ENCODE data around the gene CDH5. TPM values are rescaled to one million over a fixed set of nuclear protein-coding genes. Genes with fewer than 3 reads are reported as not detected.
"Not testable (repeated sequence)": the region's sequence is repeated elsewhere in the genome, so short reads cannot be mapped to it uniquely, and the experiment has no call there.

Gene CDH5
- total RNA-seq, 1 donor from 2014 or later: 12.5 TPM

- DNase-seq (ENCODE audit: low spot score): no peak
Measured at GRCh38 chr16:66435896-66436295, 69.4 kb downstream of the CDH5 start.

- no peak for DNase-seq (ENCODE audit: low spot score)
Measured at GRCh38 chr16:66437391-66437945, 71.0 kb downstream of the CDH5 start.

- no peak for DNase-seq (ENCODE audit: low spot score)
Measured at GRCh38 chr16:66438536-66438935, 72.0 kb downstream of the CDH5 start.

GRCh38 chr16:66439051-66439730, 72.7 kb downstream of the CDH5 start:
- DNase-seq (ENCODE audit: low spot score): no peak

- DNase-seq (ENCODE audit: low spot score): no peak
Measured at GRCh38 chr16:66440271-66440802, 73.8 kb downstream of the CDH5 start.

GRCh38 chr16:66440970-66441369, 74.5 kb downstream of the CDH5 start:
- DNase-seq (ENCODE audit: low spot score): no peak

GRCh38 chr16:66441586-66442375, 75.3 kb downstream of the CDH5 start:
- DNase-seq (ENCODE audit: low spot score): no peak

- no peak for DNase-seq (ENCODE audit: low spot score)
Measured at GRCh38 chr16:66442502-66443268, 76.2 kb downstream of the CDH5 start.

- DNase-seq (ENCODE audit: low spot score): no peak
Measured at GRCh38 chr16:66443269-66443652, 76.8 kb downstream of the CDH5 start.

- no peak for DNase-seq (ENCODE audit: low spot score)
Measured at GRCh38 chr16:66444049-66444481, 77.6 kb downstream of the CDH5 start.

GRCh38 chr16:66446737-66447136, 80.2 kb downstream of the CDH5 start:
- no peak for DNase-seq (ENCODE audit: low spot score)

- DNase-seq (ENCODE audit: low spot score): no peak
Measured at GRCh38 chr16:66447491-66447890, 81.0 kb downstream of the CDH5 start.

- DNase-seq (ENCODE audit: low spot score): no peak
Measured at GRCh38 chr16:66451548-66451947, 85.1 kb downstream of the CDH5 start.

- not testable (repeated sequence) for DNase-seq (ENCODE audit: low spot score)
Measured at GRCh38 chr16:66453230-66453629, 86.7 kb downstream of the CDH5 start.

Other genes starting within 250 kb of the CDH5 start
- gene BEAN1, start 60.6 kb downstream of the CDH5 start, total RNA-seq (ENCODE audit: insufficient read depth, low replicate concordance): 22.1 TPM
- gene TK2, start 183.4 kb downstream of the CDH5 start, total RNA-seq (ENCODE audit: insufficient read depth, low replicate concordance): 18.8 TPM
- 31.8 TPM for gene CKLF, start 185.9 kb downstream of the CDH5 start, total RNA-seq (ENCODE audit: insufficient read depth, low replicate concordance)
- gene CMTM1, start 199.7 kb downstream of the CDH5 start, total RNA-seq (ENCODE audit: insufficient read depth, low replicate concordance): 10.8 TPM
- not detected for gene CMTM2, start 212.8 kb downstream of the CDH5 start, total RNA-seq (ENCODE audit: insufficient read depth, low replicate concordance)
- 41.9 TPM for gene CMTM3, start 238.0 kb downstream of the CDH5 start, total RNA-seq (ENCODE audit: insufficient read depth, low replicate concordance)